HepG2 (cell line): ENCODE measurements around the gene HSF4. TPM values are rescaled to one million over a fixed set of nuclear protein-coding genes. Genes with fewer than 3 reads are reported as not detected.

Experiments used
- ATF7-NPFF ChIP-seq: sonication (generic); formaldehyde crosslinking; IDR thresholded peaks from 2 replicates; pipeline ENCODE4 v1.8.1; 2023; ENCODE audit warnings: mild to moderate bottlenecking, low read depth, missing genetic modification reagents, moderate library complexity
- GFI1 ChIP-seq: sonication (generic); formaldehyde crosslinking; IDR thresholded peaks from 2 replicates; pipeline ENCODE4 v1.5.0; 2020; ENCODE audit warnings: missing genetic modification reagents, mild to moderate bottlenecking, borderline replicate concordance
- JDP2 ChIP-seq: sonication (generic); formaldehyde crosslinking; IDR thresholded peaks from 2 replicates; pipeline ENCODE4 v1.8.1; 2022; ENCODE audit warnings: missing genetic modification reagents, borderline replicate concordance
- PCBP1 ChIP-seq: fragments of 200-400 bp; formaldehyde crosslinking; IDR thresholded peaks from 2 replicates; pipeline ENCODE4 v1.6.1; 2017; ENCODE audit warnings: mild to moderate bottlenecking, low read depth, low read length, borderline replicate concordance
- RBAK ChIP-seq: sonication (generic); formaldehyde crosslinking; IDR thresholded peaks from 2 replicates; pipeline ENCODE4 v1.5.1; 2020; ENCODE audit warnings: mild to moderate bottlenecking, missing genetic modification reagents
- TEAD2 ChIP-seq: sonication (generic); formaldehyde crosslinking; IDR thresholded peaks from 2 replicates; pipeline ENCODE4 v1.9.0; 2021; ENCODE audit warnings: missing genetic modification reagents
- ZBTB2 ChIP-seq: sonication (generic); formaldehyde crosslinking; IDR thresholded peaks from 2 replicates; pipeline ENCODE4 v1.8.0; 2022; ENCODE audit warnings: low read depth, missing genetic modification reagents
- ZBTB46 ChIP-seq: sonication (generic); formaldehyde crosslinking; IDR thresholded peaks from 2 replicates; pipeline ENCODE4 v1.4.0; 2020; ENCODE audit warnings: mild to moderate bottlenecking, missing genetic modification reagents, borderline replicate concordance
- ZNF10 ChIP-seq: sonication (generic); formaldehyde crosslinking; IDR thresholded peaks from 2 replicates; pipeline ENCODE4 v1.4.0; 2020; ENCODE audit warnings: mild to moderate bottlenecking, low read depth, missing genetic modification reagents, borderline replicate concordance
- ZNF317 ChIP-seq: sonication (generic); formaldehyde crosslinking; IDR thresholded peaks from 2 replicates; pipeline ENCODE4 v1.5.0; 2020; ENCODE audit warnings: mild to moderate bottlenecking, missing genetic modification reagents
- ZNF44 ChIP-seq: sonication (generic); formaldehyde crosslinking; IDR thresholded peaks from 2 replicates; pipeline ENCODE4 v1.5.1; 2020; ENCODE audit warnings: mild to moderate bottlenecking, missing genetic modification reagents
- polyA plus RNA-seq, 8 experiments: library from polyadenylated mRNA; depleted of rRNA in 3 of 8; stranded (reverse) in 7 of 8; unstranded in 1 of 8; fragments of >200 nt; fragmentation: Illumina TruSeq in 4 of 8; extraction: Trizol in 4 of 8; gene quantifications; 2 replicates each; pipeline versions ENCODE4 v1.2.1 to v1.2.3, GENCODE V29; 2011 to 2016; ENCODE audit warnings: low read depth in 4 of 8, missing spikeins in 1 of 8, mixed read lengths in 1 of 8; ENCODE audit not compliant: insufficient read depth in 1 of 8
- total RNA-seq, 5 experiments: library from RNA; depleted of rRNA; stranded (reverse); fragments of >200 nt; fragmentation: Illumina TruSeq; extraction: Trizol; gene quantifications; 2 replicates each; pipeline ENCODE4 v1.2.3, GENCODE V29; 2016; ENCODE audit warnings: low read depth in 1 of 5
- TF ChIP-seq, protein P1 (sequence below): fragments of 450-650 bp; IDR thresholded peaks from 2 replicates; pipeline ENCODE4 v1.6.1; 2017; ENCODE audit warnings: mild to moderate bottlenecking
- TF ChIP-seq, protein P2 (sequence below): sonication (generic); formaldehyde crosslinking; IDR thresholded peaks from 2 replicates; pipeline ENCODE4 v1.8.0; 2022; ENCODE audit warnings: mild to moderate bottlenecking, missing genetic modification reagents, borderline replicate concordance
- TF ChIP-seq, protein P3 (sequence below): fragments of 450-650 bp; IDR thresholded peaks from 2 replicates; pipeline ENCODE4 v1.6.1; 2017

The HSF4 gene
- total and polyA plus RNA-seq, 2 of the 13 experiments (the other 11 are each of a cell fraction or from before 2014, with no cell fraction given) = 3.5 to 16.9 TPM

- peak; percentile 83; the same call in 1 of the 2 replicates for TF ChIP-seq ZNF317 (CRISPR knock-in tag)
- 0 out of 2 replicates have a peak, but pooled peaks have one; percentile 59 for TF ChIP-seq RBAK (CRISPR knock-in tag)
- peak; percentile 7; the same call in 1 of the 2 replicates for TF ChIP-seq ZBTB46 (CRISPR knock-in tag)
- TF ChIP-seq, protein P1, sequence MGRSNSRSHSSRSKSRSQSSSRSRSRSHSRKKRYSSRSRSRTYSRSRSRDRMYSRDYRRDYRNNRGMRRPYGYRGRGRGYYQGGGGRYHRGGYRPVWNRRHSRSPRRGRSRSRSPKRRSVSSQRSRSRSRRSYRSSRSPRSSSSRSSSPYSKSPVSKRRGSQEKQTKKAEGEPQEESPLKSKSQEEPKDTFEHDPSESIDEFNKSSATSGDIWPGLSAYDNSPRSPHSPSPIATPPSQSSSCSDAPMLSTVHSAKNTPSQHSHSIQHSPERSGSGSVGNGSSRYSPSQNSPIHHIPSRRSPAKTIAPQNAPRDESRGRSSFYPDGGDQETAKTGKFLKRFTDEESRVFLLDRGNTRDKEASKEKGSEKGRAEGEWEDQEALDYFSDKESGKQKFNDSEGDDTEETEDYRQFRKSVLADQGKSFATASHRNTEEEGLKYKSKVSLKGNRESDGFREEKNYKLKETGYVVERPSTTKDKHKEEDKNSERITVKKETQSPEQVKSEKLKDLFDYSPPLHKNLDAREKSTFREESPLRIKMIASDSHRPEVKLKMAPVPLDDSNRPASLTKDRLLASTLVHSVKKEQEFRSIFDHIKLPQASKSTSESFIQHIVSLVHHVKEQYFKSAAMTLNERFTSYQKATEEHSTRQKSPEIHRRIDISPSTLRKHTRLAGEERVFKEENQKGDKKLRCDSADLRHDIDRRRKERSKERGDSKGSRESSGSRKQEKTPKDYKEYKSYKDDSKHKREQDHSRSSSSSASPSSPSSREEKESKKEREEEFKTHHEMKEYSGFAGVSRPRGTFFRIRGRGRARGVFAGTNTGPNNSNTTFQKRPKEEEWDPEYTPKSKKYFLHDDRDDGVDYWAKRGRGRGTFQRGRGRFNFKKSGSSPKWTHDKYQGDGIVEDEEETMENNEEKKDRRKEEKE = no peak
- peak; percentile 74; the same call in 1 of the 2 replicates for TF ChIP-seq ZNF44 (CRISPR knock-in tag)
- TF ChIP-seq, protein P2, sequence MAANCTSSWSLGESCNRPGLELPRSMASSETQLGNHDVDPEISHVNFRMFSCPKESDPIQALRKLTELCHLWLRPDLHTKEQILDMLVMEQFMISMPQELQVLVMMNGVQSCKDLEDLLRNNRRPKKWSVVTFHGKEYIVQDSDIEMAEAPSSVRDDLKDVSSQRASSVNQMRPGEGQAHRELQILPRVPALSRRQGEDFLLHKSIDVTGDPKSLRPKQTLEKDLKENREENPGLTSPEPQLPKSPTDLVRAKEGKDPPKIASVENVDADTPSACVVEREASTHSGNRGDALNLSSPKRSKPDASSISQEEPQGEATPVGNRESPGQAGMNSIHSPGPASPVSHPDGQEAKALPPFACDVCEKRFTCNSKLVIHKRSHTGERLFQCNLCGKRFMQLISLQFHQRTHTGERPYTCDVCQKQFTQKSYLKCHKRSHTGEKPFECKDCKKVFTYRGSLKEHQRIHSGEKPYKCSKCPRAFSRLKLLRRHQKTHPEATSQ = no peak
- TF ChIP-seq, protein P3, sequence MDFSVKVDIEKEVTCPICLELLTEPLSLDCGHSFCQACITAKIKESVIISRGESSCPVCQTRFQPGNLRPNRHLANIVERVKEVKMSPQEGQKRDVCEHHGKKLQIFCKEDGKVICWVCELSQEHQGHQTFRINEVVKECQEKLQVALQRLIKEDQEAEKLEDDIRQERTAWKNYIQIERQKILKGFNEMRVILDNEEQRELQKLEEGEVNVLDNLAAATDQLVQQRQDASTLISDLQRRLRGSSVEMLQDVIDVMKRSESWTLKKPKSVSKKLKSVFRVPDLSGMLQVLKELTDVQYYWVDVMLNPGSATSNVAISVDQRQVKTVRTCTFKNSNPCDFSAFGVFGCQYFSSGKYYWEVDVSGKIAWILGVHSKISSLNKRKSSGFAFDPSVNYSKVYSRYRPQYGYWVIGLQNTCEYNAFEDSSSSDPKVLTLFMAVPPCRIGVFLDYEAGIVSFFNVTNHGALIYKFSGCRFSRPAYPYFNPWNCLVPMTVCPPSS = no peak
- 0 out of 2 replicates have a peak, but pooled peaks have one; percentile 18 for TF ChIP-seq TEAD2
- TF ChIP-seq ZBTB2 (CRISPR knock-in tag) = 0 out of 2 replicates have a peak, but pooled peaks have one; percentile 82
- TF ChIP-seq ATF7-NPFF (CRISPR knock-in tag) = peak; percentile 92
- no peak for TF ChIP-seq JDP2 (CRISPR knock-in tag)
- TF ChIP-seq PCBP1 = no peak
- no peak for TF ChIP-seq ZNF10 (CRISPR knock-in tag)
- peak; percentile 19; the same call in 1 of the 2 replicates for TF ChIP-seq GFI1 (CRISPR knock-in tag)
Measured at GRCh38 chr16:67184995-67185650, 20.6 kb downstream of the HSF4 start (continued).
